Measurements from ENCODE around the gene TBX5.

DNA sequence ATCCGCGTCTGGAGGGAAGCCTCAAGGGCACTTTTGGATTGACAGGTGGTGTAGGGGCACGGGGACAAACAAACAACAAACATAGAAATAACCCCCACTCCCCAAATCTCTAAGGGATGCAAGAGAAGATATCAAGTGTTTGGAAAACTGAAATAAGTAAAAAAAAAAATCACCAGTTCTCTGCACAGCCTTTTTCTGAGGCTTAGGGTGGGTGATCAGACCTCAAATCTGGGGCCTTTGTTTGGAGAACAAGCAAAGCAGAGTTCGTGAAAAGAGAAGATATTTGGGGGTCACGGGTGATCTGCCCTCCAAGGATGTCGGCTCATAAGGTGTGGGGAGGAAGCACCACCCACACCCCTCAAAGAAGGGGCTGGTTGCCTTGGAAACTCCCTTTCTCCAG, 10.7 kb downstream of the TBX5 start:
- no peak for TF ChIP-seq EZH2 (IDR thresholded peaks at IDR 0.05; ENCODE audit: borderline replicate concordance, insufficient read depth, low read depth, low read length, poor library complexity, severe bottlenecking)
- TF ChIP-seq, protein P1, sequence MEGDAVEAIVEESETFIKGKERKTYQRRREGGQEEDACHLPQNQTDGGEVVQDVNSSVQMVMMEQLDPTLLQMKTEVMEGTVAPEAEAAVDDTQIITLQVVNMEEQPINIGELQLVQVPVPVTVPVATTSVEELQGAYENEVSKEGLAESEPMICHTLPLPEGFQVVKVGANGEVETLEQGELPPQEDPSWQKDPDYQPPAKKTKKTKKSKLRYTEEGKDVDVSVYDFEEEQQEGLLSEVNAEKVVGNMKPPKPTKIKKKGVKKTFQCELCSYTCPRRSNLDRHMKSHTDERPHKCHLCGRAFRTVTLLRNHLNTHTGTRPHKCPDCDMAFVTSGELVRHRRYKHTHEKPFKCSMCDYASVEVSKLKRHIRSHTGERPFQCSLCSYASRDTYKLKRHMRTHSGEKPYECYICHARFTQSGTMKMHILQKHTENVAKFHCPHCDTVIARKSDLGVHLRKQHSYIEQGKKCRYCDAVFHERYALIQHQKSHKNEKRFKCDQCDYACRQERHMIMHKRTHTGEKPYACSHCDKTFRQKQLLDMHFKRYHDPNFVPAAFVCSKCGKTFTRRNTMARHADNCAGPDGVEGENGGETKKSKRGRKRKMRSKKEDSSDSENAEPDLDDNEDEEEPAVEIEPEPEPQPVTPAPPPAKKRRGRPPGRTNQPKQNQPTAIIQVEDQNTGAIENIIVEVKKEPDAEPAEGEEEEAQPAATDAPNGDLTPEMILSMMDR (IDR thresholded peaks at IDR 0.05), result no peak

All from B cell (primary cell).